HG02970 (cell line): Measurements from ENCODE around the gene ATP2B3.

ENCODE experiments used
- ATAC-seq: cut with Tn5 transposase; IDR thresholded peaks from one replicate; pipeline ENCODE4 v1.9.1; 2021; ENCODE audit warnings: mild to moderate bottlenecking, moderate library complexity, moderate number of reproducible peaks; ENCODE audit not compliant: unreplicated experiment, low FRiP score

ATP2B3 gene

DNA sequence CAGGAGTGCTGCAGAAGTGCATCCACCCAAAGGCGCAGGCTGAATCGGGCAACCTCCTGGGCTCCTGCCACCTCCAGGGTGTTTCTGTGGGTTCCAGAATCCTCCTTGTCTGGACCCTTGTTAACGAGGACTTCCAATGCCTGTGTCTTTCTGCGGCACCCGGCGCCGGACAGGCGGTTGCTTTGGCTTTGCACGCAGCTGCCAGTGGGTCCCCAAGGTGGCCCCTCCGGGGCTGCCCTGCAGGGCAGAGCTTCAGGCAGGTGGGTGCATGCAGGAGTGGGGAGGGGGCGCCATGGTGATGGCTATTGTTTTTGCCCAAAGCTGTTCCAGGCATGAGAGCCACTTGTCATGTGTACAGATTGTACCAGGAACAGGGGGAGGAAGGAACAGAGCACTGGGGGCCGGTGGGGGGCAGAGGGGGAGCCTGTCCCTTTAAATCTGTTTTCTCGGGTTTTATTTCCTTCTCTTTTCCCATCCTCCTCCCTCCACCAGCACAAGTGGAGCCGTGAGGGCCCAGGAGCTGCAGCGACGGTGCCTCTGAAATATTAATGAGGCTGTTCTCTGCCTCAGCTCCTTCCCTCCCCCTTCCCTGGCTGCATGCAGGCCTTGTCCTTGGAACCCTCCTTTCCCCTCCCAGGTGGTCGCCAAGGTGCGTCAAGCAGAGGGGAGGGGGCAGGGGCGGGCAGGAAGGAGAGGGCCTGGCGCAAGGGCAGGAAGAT lies 13.1 kb downstream of the ATP2B3 start:
- ATAC-seq = no peak

DNA sequence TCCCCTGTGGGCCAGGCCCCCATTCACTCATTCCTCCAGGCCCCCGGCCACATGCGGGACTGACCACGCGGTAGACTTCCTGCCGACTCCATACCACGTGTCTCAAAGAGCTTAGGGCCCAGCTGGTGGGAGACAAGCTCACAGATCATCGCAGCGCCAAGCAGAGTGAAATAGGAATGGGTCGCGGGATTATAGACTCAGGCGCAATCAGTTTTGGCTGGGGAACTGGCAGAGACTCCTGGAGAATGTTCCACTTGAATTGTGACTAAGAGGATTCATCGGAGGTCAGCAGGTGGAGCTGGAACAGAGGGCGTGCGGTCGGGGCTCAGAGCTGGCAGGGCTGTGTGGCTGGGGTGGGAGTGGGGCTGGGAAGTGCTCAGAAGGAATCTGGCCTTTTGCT lies 15.6 kb downstream of the ATP2B3 start:
- no peak for ATAC-seq

DNA sequence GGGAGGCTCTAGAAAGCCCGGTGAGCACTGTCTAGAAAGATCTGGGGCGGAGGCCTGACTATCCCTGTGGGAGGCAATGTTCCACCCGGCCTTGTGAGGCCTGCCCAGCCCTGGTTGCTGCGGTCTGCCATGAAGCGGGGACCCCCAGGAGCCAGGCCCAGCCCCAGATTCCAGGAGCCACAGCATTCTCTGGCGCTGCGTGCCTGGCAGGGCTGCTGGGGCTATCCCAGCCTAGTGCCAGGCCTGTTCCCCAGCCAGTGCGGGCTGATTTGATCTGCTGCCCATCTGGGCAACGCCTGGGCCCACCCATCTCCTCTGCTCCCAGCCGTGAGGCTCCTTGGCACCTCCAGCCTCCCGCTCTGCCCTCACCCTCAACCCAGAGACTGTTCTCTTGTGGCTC lies 19.6 kb downstream of the ATP2B3 start:
- ATAC-seq = no peak

DNA sequence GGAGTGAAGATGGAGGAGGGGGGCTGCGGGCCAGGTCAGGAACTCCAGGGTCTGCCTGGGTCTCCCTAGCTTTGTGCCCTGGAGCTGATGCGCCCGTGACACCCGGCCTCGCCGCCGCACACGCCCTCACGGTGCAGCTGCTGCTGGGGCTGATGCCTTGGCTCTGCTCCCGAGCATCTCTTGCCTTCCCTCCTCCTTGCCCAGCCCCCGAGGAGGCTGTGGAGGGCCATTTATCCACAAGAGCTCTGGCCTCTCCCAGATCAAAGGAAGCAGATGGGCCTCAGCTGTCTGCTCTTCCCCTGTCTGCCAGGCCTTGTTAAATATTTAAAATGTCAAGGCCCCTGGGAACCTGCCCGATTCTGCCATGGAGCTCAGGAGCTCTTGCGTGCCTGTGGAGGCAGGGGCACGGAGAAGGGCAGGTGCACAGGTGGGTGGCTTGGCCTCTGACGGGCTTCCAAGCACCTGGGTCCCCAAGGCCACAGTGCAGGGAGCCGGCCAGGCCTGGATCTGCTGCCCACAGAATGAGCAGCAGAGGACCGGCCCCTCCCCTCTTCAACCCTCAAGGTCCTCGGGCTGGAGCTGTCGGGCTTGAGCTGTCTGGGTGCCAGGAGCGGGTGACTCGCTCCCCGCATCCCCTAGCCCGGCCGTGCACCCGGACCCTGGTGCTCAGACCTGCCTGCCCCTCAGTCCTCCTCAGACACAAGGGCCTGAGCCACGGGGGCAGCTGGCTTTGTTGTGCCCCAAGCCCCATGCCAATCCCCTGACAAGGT lies 20.3 kb downstream of the ATP2B3 start:
- no peak for ATAC-seq

DNA sequence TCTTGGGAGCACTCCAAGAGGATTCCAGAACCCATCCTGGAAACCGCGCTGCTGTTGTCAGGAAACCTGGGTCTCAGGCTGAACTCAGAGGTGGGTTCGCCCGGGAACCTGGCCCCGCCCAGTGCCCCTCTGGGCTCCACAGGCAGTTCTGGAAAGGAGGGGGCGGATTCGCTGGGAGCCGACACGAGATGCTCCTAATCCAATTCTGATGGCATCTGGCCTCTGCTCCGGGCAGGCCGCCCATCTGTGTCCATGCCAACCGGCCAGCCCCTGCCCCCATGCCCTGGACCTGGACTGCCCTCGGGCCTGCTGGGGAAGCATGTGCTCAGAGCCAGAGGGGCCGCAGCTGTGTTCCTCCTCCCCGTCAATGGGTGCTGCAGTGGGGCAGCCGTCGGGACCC lies 21.0 kb downstream of the ATP2B3 start:
- ATAC-seq = no peak

DNA sequence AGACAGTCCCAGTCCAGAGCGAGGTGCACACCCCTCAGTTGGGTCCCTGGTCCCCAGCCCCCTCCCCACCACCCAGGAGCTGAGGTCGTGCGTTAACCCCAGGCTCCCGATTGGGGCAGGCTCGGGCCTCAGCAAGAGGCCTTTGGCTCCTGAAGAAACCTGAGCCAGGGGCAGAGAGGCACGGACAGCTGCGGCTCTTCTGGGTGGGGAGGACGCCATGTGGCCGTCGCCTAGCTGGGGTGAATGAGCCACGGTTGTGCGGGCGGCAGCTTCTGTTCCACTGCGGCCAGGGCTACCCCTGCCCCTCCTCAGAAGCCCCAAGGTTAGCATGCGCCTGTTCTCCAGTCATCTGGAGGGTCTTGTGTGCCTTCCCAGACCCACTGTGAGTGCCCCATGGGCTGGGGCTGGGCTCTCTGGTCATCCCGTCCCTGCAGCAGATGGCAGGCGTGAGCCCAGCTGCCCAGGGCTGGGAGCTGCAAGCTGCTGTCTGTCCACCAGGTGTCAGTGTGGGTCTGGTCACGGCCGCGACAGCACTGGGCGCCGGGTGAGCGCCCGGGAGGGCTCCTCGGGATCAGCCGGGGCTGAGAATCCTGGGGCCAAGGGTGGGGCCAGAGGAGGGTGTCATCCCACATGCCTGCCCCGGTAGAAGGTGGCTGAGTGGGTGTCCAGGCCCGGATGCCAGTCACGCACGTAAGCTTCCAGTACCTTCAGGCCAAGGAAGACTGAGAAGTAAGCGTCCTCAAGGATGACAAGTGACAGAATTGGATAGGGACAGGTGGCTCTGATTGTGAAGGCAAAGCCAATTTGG lies 21.9 kb downstream of the ATP2B3 start:
- ATAC-seq = no peak

DNA sequence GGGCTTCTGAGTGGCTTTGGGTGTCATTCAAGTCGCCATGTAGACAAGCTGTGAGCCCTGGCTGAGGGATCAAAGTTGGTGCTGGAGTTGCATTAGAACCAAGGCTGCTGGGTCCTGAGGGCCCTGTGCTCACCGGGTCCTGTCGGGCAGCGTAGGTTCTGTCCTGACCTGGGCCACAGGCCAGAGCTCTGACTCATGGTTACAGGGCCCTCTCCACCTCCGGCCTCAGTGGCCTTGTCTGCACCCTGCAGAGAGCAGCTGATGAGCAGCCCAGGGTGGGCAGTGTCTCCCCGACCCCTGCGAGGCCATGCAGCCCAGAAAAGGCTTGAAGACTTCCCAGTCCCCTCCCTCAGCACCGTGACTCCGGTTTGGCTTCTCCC lies 22.5 kb downstream of the ATP2B3 start:
- ATAC-seq = no peak

DNA sequence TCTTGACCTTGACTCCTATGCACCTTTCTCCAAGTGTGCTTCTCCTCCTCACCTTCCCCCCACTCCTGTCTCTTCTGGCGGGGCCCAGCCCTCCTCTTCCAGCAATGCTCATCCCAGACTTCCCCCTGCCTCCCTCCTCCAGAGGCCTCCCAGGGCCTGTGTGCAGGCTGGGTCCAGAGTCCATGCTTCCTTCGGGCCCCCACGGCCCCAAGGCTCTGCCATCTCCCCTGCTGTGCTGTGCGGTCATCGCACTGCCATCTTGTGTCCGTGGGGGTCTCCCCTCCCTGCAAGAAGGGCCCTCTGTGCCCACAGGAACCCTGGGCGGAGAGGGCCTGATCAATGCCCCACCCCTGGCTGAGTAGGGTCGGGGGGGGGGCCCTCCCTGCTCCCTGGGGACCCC lies 27.3 kb downstream of the ATP2B3 start:
- no peak for ATAC-seq

DNA sequence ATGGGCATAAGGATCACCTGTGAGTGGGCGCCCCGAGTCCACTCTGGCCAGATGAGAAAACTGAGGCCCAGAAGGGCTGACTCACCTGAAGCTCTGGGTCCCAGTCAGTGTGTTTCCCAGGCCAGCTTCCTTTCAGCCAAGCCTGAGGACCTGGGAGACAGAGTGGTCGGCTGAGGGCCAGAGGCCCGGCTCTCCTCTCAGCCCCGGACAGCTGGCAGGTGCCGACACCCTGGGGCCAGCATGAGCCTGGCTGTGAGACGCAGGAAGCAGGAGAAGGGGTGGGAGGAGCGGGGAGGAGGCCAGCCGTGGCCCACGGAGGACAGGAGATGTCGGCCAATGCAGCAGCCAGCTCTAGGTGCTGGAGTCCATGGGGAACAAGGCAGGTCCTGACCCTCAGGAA lies 28.9 kb downstream of the ATP2B3 start:
- no peak for ATAC-seq

DNA sequence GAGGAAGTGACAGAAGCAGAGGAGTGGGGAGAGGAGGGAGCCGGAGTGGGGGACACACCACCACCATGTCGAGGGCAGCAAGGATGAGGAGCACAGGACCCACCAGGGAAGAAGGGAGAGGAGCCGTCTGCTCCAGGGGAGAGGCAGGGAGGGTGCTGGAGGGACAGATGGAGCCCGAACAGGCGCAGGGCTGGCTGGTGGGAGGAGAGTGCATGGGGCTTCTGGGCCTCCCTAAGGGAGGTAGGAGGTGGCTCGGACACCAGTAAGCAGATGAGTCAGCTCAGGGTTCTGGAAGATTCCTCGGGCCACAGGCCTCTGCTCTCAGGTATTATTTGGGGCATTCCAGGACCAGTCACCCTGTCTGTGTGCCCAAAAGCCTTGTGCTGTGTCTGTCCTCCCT lies 29.8 kb downstream of the ATP2B3 start:
- ATAC-seq = no peak

DNA sequence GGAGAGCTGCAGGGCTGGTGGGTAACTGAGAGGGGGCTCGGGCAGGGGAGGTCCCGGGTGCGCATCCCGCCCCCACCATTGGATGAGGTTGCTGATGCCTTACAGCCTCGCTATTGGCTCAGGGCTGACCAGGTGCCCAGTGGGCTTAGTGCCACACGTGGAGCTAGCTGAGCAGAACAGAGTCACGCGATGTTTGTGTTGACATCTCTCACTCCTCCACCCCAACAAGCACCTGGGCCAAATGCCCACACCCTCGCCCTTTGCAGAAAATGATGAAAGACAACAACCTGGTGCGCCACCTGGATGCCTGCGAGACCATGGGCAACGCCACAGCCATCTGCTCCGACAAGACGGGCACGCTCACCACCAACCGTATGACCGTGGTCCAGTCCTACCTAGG lies 31.8 kb downstream of the ATP2B3 start:
- no peak for ATAC-seq

DNA sequence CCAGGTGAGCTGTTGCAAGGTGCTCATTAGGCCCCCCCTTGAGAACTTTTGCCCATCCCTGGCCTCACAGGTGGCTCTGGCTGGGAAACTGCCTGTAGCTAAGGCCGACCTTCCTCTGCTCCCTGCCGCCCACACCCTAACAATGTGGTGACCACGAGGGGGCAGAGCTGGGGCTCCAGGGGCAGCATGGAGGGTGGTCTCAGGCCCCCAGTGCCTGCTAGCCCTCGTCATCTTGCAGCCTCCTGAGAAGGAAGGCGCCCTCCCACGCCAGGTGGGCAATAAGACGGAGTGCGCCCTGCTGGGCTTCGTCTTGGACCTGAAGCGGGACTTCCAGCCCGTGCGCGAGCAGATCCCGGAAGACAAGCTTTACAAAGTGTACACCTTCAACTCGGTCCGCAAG lies 32.4 kb downstream of the ATP2B3 start:
- no peak for ATAC-seq

DNA sequence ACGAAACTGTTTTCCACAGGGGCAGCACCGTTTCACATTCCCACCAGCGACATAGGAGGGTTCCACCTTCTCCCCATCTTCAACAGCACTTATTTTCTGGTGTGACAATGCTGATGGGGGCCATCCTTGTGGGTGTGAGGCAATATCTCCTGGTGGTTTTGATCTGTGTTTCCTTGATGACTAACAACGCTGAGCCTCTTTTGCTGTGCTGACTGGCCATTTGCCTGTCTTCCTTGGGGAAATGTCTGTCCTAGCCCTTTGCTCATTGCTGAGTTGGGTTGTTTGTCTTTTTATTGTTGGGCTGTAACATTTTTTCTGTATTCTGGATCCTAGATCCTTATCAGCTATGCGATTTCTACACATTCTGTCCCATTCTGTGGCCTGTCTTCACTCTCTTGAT lies 33.7 kb downstream of the ATP2B3 start:
- no peak for ATAC-seq

DNA sequence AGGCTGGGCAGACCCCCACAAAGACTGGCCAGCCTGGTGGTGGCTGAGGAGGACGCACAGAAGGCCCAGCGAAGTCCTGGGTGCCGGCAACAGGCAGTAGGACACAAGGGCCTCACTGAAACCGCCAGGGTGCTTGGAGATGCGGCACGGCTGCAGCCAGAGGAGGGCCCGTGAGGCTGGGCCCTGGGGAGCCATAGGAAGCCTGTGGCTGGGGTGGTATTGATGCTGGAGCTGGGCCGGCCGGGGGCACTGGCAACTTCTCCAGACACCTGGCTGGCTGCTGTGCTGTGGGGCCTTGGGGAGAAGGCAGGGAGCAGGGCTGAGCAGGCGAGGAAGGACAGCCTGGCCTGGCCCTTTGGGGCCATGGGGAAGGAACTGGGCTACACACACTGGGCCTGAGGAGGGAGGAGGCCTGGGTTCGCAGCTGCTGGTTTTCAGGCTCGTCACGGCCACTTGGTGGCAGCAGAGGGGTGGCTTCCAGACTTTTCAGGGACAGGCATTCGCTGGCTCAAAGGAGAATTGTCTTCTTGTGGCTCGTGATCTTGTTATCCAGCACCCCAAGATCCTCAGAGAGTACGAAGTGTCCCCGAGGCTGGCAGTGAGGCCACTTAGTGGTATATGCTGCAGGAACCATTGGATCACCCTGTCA lies 37.2 kb downstream of the ATP2B3 start:
- ATAC-seq = no peak

DNA sequence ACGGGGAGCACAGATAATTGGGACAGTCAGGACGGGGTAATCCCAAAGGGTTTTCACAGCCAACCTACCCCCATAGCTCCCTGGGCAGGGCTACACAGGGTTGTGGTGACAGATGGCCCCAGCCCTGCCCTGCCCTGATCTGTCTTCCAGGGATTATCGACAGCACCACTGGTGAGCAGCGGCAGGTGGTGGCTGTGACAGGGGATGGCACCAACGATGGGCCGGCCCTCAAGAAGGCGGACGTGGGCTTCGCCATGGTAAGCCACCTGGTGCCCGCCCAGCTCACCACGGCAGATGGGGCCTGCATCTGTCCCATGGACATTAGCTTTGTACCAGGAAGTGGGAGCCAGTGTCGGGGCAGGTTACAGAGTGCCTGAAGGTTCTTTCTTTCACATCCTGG lies 39.3 kb downstream of the ATP2B3 start:
- no peak for ATAC-seq

DNA sequence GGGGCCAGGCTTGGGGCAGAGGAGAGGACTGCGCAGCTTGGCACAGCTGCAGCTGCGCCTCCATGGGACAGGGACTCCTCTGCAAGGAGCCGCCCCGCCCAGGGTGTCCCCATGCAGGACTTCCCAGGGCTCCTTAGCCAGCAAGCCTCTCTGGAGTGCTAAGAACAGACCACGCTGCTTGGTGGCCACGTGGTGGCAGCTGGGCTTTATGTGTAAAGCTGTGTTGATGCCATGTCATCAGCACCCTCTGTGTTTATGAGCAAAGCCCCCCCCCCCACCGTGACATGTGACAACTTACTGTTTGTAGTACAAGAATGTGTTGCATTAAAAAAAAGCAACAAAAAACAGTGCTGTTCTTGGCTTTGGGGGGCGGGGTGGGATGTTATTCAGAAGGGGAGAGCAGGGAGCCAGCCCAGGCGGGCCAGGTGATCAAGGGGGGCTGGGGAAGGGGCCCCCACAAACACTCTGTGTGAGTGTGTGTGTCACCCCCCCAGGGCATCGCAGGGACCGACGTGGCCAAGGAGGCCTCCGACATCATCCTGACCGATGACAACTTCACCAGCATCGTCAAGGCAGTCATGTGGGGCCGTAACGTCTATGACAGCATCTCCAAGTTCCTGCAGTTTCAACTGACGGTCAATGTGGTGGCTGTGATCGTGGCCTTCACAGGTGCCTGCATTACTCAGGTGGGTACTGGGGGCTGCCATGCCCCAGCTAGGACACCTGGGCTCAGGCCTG lies 40.3 kb downstream of the ATP2B3 start:
- no peak for ATAC-seq

DNA sequence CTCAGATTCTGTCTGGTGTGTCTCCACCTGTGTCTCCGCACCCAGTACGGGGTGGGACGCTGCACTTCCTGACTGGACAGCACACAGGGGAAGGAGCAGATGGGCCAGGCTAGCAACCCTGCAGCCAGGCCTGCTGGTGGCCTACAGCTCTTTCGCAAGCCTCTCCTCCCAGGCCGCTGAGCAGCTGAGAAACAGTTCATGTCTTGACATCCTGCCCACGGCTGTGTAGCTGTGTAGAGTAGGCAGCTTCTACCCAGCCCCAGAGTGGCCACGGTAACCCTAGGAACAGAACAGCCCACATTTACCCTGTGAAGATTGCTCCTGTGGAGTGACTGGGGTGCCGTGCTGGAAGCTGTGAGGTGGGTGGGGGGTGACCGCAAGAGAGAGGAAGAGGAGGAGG lies 42.6 kb downstream of the ATP2B3 start:
- no peak for ATAC-seq

DNA sequence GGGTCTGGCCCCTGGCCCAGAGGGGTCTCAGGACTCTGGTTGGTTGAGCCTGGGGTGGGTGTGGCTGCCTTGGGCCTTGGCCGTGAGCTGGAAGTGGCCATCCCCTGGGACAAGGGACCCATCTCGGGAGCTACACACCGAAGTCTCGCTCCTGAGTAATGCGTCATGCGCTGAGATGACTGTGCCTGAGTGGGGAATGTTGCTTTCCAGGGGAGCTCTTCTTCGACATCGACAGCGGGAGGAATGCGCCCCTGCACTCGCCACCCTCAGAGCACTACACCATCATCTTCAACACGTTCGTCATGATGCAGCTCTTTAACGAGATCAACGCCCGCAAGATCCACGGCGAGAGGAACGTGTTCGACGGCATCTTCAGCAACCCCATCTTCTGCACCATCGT lies 43.0 kb downstream of the ATP2B3 start:
- ATAC-seq = no peak

DNA sequence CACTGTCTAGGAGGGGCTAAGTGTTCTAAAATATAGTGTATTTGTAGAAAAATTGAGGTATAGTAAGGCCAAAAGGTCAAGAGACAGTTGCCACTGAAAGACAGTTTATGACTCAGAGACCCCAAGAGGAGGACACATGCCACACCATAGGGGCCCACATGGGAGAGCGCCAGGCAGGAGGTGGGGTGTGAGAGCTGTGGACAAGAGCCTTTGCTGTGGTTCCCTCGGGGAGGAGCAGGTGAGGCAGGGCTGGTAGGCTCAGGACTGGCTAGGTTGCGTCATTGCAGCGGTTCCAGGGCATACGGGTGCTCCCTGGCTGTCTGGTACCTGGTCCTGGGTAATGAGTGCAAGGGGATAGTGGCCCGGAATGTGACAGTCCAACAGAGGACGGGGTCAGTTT lies 43.9 kb downstream of the ATP2B3 start:
- ATAC-seq = no peak

DNA sequence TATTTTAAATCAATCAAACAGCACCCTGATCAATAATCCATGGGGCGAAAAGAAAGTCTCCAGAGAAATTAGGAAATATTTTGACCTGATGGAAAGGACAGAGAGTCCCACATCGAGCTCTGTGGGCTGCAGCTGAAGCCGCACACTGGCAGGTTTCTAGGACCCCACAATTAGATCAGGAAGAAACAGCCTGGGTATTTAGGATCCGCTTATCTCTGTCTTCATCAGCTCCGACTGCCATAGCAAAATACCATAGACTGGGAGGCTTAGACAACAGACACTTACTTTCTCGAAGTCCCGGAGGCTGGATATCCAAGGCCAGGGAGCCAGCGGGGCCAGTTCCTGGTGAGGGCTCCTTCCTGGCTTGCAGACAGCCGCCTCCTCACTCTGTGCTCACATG lies 45.1 kb downstream of the ATP2B3 start:
- no peak for ATAC-seq
